ENCODE data around the gene STXBP6.

STXBP6 gene

DNA sequence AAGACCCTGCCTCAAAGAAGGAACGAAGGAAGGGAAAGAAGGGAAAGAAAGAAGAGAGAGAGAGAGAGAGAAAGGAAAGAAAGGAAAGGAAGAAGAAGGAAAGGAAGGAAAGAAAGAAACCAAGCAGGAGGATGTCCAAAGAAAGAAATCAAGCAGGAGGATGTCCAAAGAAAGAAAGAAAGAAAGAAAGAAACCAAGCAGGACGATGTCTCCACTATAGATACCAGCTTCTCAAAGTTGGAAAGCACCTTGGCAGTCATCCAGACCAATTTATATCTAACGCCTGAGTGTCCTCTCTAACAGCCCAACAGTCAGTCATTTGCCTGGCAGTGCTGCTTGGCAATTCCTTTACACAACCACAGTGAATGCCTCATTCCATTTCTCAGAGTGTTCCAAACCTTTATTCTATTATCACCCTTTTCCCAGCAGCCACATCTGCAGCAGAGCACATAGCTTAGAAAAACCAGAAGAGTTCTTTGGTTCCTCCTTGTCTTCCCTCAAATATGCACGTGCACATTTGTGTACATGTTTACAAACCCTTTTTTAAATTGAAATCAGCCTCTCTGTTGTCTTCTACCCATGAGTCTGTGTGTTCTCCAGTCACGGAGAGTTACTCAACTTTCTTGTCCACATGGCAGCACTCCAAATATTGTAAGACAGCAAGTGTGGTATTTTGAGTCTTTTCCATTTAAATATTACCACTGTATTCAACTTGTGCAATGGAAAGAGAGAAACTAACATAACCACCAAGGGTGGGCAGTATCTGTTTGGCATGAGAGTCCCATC lies 138.4 kb downstream of the STXBP6 start:
- TF ChIP-seq GABPA (IDR thresholded peaks at IDR 0.05; ENCODE audit: low read depth), result no peak
- TF ChIP-seq POLR2AphosphoS5 (IDR thresholded peaks at IDR 0.05; ENCODE audit: low read depth), result no peak
- TF ChIP-seq, protein P1, sequence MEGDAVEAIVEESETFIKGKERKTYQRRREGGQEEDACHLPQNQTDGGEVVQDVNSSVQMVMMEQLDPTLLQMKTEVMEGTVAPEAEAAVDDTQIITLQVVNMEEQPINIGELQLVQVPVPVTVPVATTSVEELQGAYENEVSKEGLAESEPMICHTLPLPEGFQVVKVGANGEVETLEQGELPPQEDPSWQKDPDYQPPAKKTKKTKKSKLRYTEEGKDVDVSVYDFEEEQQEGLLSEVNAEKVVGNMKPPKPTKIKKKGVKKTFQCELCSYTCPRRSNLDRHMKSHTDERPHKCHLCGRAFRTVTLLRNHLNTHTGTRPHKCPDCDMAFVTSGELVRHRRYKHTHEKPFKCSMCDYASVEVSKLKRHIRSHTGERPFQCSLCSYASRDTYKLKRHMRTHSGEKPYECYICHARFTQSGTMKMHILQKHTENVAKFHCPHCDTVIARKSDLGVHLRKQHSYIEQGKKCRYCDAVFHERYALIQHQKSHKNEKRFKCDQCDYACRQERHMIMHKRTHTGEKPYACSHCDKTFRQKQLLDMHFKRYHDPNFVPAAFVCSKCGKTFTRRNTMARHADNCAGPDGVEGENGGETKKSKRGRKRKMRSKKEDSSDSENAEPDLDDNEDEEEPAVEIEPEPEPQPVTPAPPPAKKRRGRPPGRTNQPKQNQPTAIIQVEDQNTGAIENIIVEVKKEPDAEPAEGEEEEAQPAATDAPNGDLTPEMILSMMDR (IDR thresholded peaks at IDR 0.05; ENCODE audit: insufficient read depth, low read length), result no peak
- TF ChIP-seq, protein P2, sequence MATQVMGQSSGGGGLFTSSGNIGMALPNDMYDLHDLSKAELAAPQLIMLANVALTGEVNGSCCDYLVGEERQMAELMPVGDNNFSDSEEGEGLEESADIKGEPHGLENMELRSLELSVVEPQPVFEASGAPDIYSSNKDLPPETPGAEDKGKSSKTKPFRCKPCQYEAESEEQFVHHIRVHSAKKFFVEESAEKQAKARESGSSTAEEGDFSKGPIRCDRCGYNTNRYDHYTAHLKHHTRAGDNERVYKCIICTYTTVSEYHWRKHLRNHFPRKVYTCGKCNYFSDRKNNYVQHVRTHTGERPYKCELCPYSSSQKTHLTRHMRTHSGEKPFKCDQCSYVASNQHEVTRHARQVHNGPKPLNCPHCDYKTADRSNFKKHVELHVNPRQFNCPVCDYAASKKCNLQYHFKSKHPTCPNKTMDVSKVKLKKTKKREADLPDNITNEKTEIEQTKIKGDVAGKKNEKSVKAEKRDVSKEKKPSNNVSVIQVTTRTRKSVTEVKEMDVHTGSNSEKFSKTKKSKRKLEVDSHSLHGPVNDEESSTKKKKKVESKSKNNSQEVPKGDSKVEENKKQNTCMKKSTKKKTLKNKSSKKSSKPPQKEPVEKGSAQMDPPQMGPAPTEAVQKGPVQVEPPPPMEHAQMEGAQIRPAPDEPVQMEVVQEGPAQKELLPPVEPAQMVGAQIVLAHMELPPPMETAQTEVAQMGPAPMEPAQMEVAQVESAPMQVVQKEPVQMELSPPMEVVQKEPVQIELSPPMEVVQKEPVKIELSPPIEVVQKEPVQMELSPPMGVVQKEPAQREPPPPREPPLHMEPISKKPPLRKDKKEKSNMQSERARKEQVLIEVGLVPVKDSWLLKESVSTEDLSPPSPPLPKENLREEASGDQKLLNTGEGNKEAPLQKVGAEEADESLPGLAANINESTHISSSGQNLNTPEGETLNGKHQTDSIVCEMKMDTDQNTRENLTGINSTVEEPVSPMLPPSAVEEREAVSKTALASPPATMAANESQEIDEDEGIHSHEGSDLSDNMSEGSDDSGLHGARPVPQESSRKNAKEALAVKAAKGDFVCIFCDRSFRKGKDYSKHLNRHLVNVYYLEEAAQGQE (IDR thresholded peaks at IDR 0.05; ENCODE audit: insufficient replicate concordance, low read depth), result no peak
- TF ChIP-seq SPI1 (IDR thresholded peaks at IDR 0.05; ENCODE audit: borderline replicate concordance, low read depth), result no peak
- peak; percentile 7 to 27 for DNase-seq (ENCODE audit: low read depth in 1 of 2, low spot score in 1 of 2)
- Histone ChIP-seq H3K4me3 (replicated peaks; ENCODE audit: insufficient read depth, low read length) (no peak overlapping the region), H3K27me3 (ENCODE audit: insufficient read depth, poor library complexity, severe bottlenecking) (peaks cover 3% of the 10 kb centered on the region), H3K27ac (replicated peaks) (no peak overlapping the region)

- TF ChIP-seq, protein P2 (IDR thresholded peaks at IDR 0.05; ENCODE audit: insufficient replicate concordance, low read depth), result no peak
- TF ChIP-seq GABPA (IDR thresholded peaks at IDR 0.05; ENCODE audit: low read depth) (no peak), POLR2AphosphoS5 (IDR thresholded peaks at IDR 0.05; ENCODE audit: low read depth) (no peak), SPI1 (IDR thresholded peaks at IDR 0.05; ENCODE audit: borderline replicate concordance, low read depth) (no peak)
- TF ChIP-seq, protein P1 (IDR thresholded peaks at IDR 0.05; ENCODE audit: insufficient read depth, low read length), result no peak
- no peak for DNase-seq (ENCODE audit: low read depth in 1 of 2, low spot score in 1 of 2)
These were observed 139.4 kb downstream of the STXBP6 start for GRCh38 chr14:24910408-24910986.

GRCh38 chr14:24909523-24910302 lies 140.2 kb downstream of the STXBP6 start:
- Histone ChIP-seq H3K4me3 (replicated peaks; ENCODE audit: insufficient read depth, low read length) (no peak overlapping the region), H3K27me3 (ENCODE audit: insufficient read depth, poor library complexity, severe bottlenecking) (no peaks in the 10 kb centered on the region), H3K27ac (replicated peaks) (no peak overlapping the region)
- DNase-seq (ENCODE audit: low read depth in 1 of 2, low spot score in 1 of 2), result no peak
- TF ChIP-seq, protein P2 (IDR thresholded peaks at IDR 0.05; ENCODE audit: insufficient replicate concordance, low read depth), result no peak
- TF ChIP-seq, protein P1 (IDR thresholded peaks at IDR 0.05; ENCODE audit: insufficient read depth, low read length), result no peak
- no peak for TF ChIP-seq POLR2AphosphoS5 (IDR thresholded peaks at IDR 0.05; ENCODE audit: low read depth)
- no peak for TF ChIP-seq GABPA (IDR thresholded peaks at IDR 0.05; ENCODE audit: low read depth)

More at GRCh38 chr14:24910408-24910986, 139.4 kb downstream of the STXBP6 start:
- Histone ChIP-seq H3K27ac (replicated peaks) (no peak overlapping the region), H3K4me3 (replicated peaks; ENCODE audit: insufficient read depth, low read length) (no peak overlapping the region), H3K27me3 (ENCODE audit: insufficient read depth, poor library complexity, severe bottlenecking) (no peaks in the 10 kb centered on the region)
